GM12891 (cell line): ENCODE measurements around the gene EID2.

ENCODE experiments used
- PAX5 ChIP-seq: IDR thresholded peaks from 2 replicates; pipeline ENCODE4 v1.6.1; 2011; ENCODE audit warnings: low read length, moderate library complexity, mild to moderate bottlenecking; ENCODE audit not compliant: insufficient read depth, severe bottlenecking
- POLR2A ChIP-seq: IDR thresholded peaks from 2 replicates; pipeline ENCODE4 v1.6.1; 2011; ENCODE audit warnings: low read depth, low read length, control low read depth
- POLR2AphosphoS5 ChIP-seq: IDR thresholded peaks from 2 replicates; pipeline ENCODE4 v1.6.1; 2011; ENCODE audit warnings: low read depth, low read length, control low read depth
- TAF1 ChIP-seq: IDR thresholded peaks from 2 replicates; pipeline ENCODE4 v1.6.1; 2011; ENCODE audit warnings: low read depth, low read length, control low read depth

- TF ChIP-seq POLR2A (no peak), TAF1 (no peak), POLR2AphosphoS5 (no peak), PAX5 (no peak)
These were observed 8.1 kb downstream of the EID2 start for GRCh38 chr19:39531834-39532232.
